Fibroblast of skin of back (primary cell): Measurements from ENCODE around the gene FOXF1.

ENCODE experiments used
- DNase-seq: peaks from one replicate; pipeline ENCODE4 v3.0.0-alpha.2; 2013

The FOXF1 gene

GRCh38 chr16:86505185-86505898 is 5.0 kb upstream of the FOXF1 start:
- DNase-seq: no peak

- DNase-seq: no peak
Observed at GRCh38 chr16:86505899-86506864, 4.1 kb upstream of the FOXF1 start.

- no peak for DNase-seq
Observed at GRCh38 chr16:86507173-86508027, 2.9 kb upstream of the FOXF1 start.

- no peak for DNase-seq
Observed at GRCh38 chr16:86508028-86508946, 2.0 kb upstream of the FOXF1 start.

- peak; percentile 60 for DNase-seq
Observed at GRCh38 chr16:86508947-86509758, 1.2 kb upstream of the FOXF1 start.

- peak; percentile 21 for DNase-seq
Observed at GRCh38 chr16:86509759-86510464, 415 bp upstream of the FOXF1 start.

- DNase-seq: no peak
Observed at GRCh38 chr16:86511317-86512161, 1.2 kb downstream of the FOXF1 start.

- no peak for DNase-seq
Observed at GRCh38 chr16:86512301-86512859, 2.1 kb downstream of the FOXF1 start.

GRCh38 chr16:86512860-86513470 is 2.6 kb downstream of the FOXF1 start:
- DNase-seq: no peak

GRCh38 chr16:86513471-86514277 is 3.3 kb downstream of the FOXF1 start:
- DNase-seq: no peak

- DNase-seq: no peak
Observed at GRCh38 chr16:86514481-86515376, 4.4 kb downstream of the FOXF1 start.

GRCh38 chr16:86515413-86515776 is 5.1 kb downstream of the FOXF1 start:
- no peak for DNase-seq

GRCh38 chr16:86515777-86516622 is 5.7 kb downstream of the FOXF1 start:
- DNase-seq: no peak

GRCh38 chr16:86516623-86517003 is 6.3 kb downstream of the FOXF1 start:
- no peak for DNase-seq

GRCh38 chr16:86517033-86517432 is 6.7 kb downstream of the FOXF1 start:
- no peak for DNase-seq
